Upper lobe of left lung (tissue), 6 donors: ENCODE data around the gene APBA3. TPM values are rescaled to one million over a fixed set of nuclear protein-coding genes. Genes with fewer than 3 reads are reported as not detected.

Source experiments
- ATAC-seq, 2 donors: fragments of 200-7000 bp; cut with Tn5 transposase; one replicate each; pipeline ENCODE4 v1.9.1; 2022; ENCODE audit warnings: mild to moderate bottlenecking in 2 of 2, moderate library complexity in 2 of 2; ENCODE audit not compliant: low FRiP score in 2 of 2
- DNase-seq, 2 donors: peaks; one replicate each; pipeline ENCODE4 v3.0.0-alpha.2; 2019 to 2020
- H3K27ac ChIP-seq, 4 donors: fragments of 200-600 bp; sonication (generic); one replicate each; pipeline ENCODE4 v1.5.1; 2016 to 2019
- H3K27me3 ChIP-seq, 4 donors: fragments of 200-600 bp; sonication (generic); one replicate each; pipeline ENCODE4 v1.5.1; 2017 to 2019
- H3K36me3 ChIP-seq, 4 donors: fragments of 200-600 bp; sonication (generic); one replicate each; pipeline ENCODE4 v1.5.1; 2016 to 2019
- H3K4me1 ChIP-seq, 4 donors: fragments of 200-600 bp; sonication (generic); one replicate each; pipeline ENCODE4 v1.5.1; 2018 to 2019
- H3K4me3 ChIP-seq, 4 donors: fragments of 200-600 bp; sonication (generic); one replicate each; pipeline ENCODE4 v1.5.1; 2017 to 2019; ENCODE audit warnings: mild to moderate bottlenecking in 2 of 4, moderate library complexity in 1 of 4
- H3K9me3 ChIP-seq, 4 donors: fragments of 200-600 bp; sonication (generic); one replicate each; pipeline ENCODE4 v1.5.1; 2018 to 2019
- CTCF ChIP-seq, 6 experiments: fragments of 450-650 bp in 4 of 6; fragments of 200-600 bp in 2 of 6; sonication (generic) in 2 of 6; IDR thresholded peaks; one replicate each; pipeline ENCODE4 v1.5.1; 2016 to 2019; ENCODE audit warnings: antibody characterized with exemption in 6 of 6
- EP300 ChIP-seq, 4 donors: sonication (generic); formaldehyde crosslinking; IDR thresholded peaks; one replicate each; pipeline ENCODE4 v1.5.1; 2017; ENCODE audit warnings: antibody characterized with exemption in 4 of 4, control low read depth in 2 of 4
- POLR2A ChIP-seq, 4 donors: fragments of 450-650 bp; IDR thresholded peaks; one replicate each; pipeline ENCODE4 v1.5.1; 2016 to 2017; ENCODE audit warnings: antibody characterized with exemption in 4 of 4, mild to moderate bottlenecking in 2 of 4
- POLR2AphosphoS5 ChIP-seq, 2 donors: sonication (generic); formaldehyde crosslinking; IDR thresholded peaks; one replicate each; pipeline ENCODE4 v1.5.1; 2017; ENCODE audit warnings: antibody characterized with exemption in 2 of 2
- WGBS, 2 donors: methylation state at CpG; one replicate each; pipeline ENCODE4 v1.1.5; 2017 to 2018; 5-methylcytosine and 5-hydroxymethylcytosine counted together
- total RNA-seq, 6 donors: library from RNA; depleted of rRNA in 4 of 6; stranded (reverse); fragments of >200 nt in 4 of 6; gene quantifications; one replicate each; pipeline versions ENCODE4 v1.1.0 to v1.2.1, GENCODE V29; 2016 to 2021
- donor health status: DM: no; HTN: no; CAD: no; lungs with moderate emphysema.
- donor health status: DM: no; HTN: yes; CAD: no; lungs with severe emphysema.

The APBA3 gene
- total RNA-seq, 6 donors from 2014 or later, result 13.4 to 92.2 (median 21.6) TPM

GRCh38 chr19:3798137-3798536 lies 36.6 kb upstream of the APBA3 start:
- ATAC-seq (no peak), DNase-seq (no peak)
- H3K9me3 ChIP-seq, result peaks cover 0 to 7% (median 3%) of the 10 kb centered on the region in 4 donors
- TF ChIP-seq POLR2A (IDR thresholded peaks at IDR 0.05) (no peak), POLR2AphosphoS5 (IDR thresholded peaks at IDR 0.05) (no peak), CTCF (IDR thresholded peaks at IDR 0.05) (no peak), EP300 (IDR thresholded peaks at IDR 0.05) (no peak)
- no peak overlapping the region for H3K4me3 ChIP-seq
- H3K27ac ChIP-seq, result no peak overlapping the region
- WGBS, 2 donors, result 61 to 66% methylated on average over 6 of the region's 6 CpGs
- no peaks in the 10 kb centered on the region for H3K36me3 ChIP-seq
- H3K27me3 ChIP-seq, result peaks cover 0 to 14% (median 5%) of the 10 kb centered on the region in 4 donors
- H3K4me1 ChIP-seq, result peaks cover 10 to 24% (median 15%) of the 10 kb centered on the region in 4 donors

- TF ChIP-seq CTCF (IDR thresholded peaks at IDR 0.05), result no peak
- ATAC-seq, result no peak
These were observed 34.9 kb upstream of the APBA3 start for GRCh38 chr19:3796358-3796757.

GRCh38 chr19:3793799-3794198 lies 32.3 kb upstream of the APBA3 start:
- no peak for TF ChIP-seq EP300 (IDR thresholded peaks at IDR 0.05)
- TF ChIP-seq CTCF (IDR thresholded peaks at IDR 0.05), result no peak
- no peak for TF ChIP-seq POLR2A (IDR thresholded peaks at IDR 0.05)
- no peak for TF ChIP-seq POLR2AphosphoS5 (IDR thresholded peaks at IDR 0.05)
- Histone ChIP-seq H3K9me3 (peaks cover 0 to 7% (median 3%) of the 10 kb centered on the region in 4 donors), H3K27ac (no peak overlapping the region), H3K4me1 (no peaks in the 10 kb centered on the region), H3K4me3 (no peak overlapping the region), H3K27me3 (no peaks in the 10 kb centered on the region), H3K36me3 (no peaks in the 10 kb centered on the region)
- DNase-seq (no peak), ATAC-seq (no peak)
- 82 to 96% methylated on average over 3 of the region's 3 CpGs for whole genome bisulfite sequencing, 2 donors

More at GRCh38 chr19:3796358-3796757, 34.9 kb upstream of the APBA3 start:
- Histone ChIP-seq H3K36me3 (no peaks in the 10 kb centered on the region), H3K4me3 (no peak overlapping the region), H3K27ac (no peak overlapping the region), H3K9me3 (peaks cover 0 to 7% (median 3%) of the 10 kb centered on the region in 4 donors), H3K4me1 (peaks cover 4 to 15% (median 8%) of the 10 kb centered on the region in 4 donors), H3K27me3 (peaks cover 0 to 5% (median 1%) of the 10 kb centered on the region in 4 donors)
- DNase-seq, result no peak
- WGBS, 2 donors, result 90 to 92% methylated on average over 2 of the region's 2 CpGs

- no peak overlapping the region for H3K27ac ChIP-seq
- H3K4me1 ChIP-seq, result no peaks in the 10 kb centered on the region
- WGBS, 2 donors, result 78 to 79% methylated on average over 3 of the region's 3 CpGs
- DNase-seq (no peak), ATAC-seq (no peak)
- no peak overlapping the region for H3K4me3 ChIP-seq
- H3K36me3 ChIP-seq, result no peaks in the 10 kb centered on the region
- no peak for TF ChIP-seq CTCF (IDR thresholded peaks at IDR 0.05)
- TF ChIP-seq POLR2AphosphoS5 (IDR thresholded peaks at IDR 0.05), result no peak
- no peak for TF ChIP-seq POLR2A (IDR thresholded peaks at IDR 0.05)
- TF ChIP-seq EP300 (IDR thresholded peaks at IDR 0.05), result no peak
- peaks cover 0 to 7% (median 3%) of the 10 kb centered on the region in 4 donors for H3K9me3 ChIP-seq
- no peaks in the 10 kb centered on the region for H3K27me3 ChIP-seq
These were observed 30.6 kb upstream of the APBA3 start for GRCh38 chr19:3792114-3792513.

- no peak for DNase-seq
- WGBS, 2 donors, result 78 to 88% methylated on average over 7 of the region's 7 CpGs
- TF ChIP-seq CTCF (IDR thresholded peaks at IDR 0.05) (no peak), POLR2AphosphoS5 (IDR thresholded peaks at IDR 0.05) (no peak), EP300 (IDR thresholded peaks at IDR 0.05) (no peak), POLR2A (IDR thresholded peaks at IDR 0.05) (no peak)
- Histone ChIP-seq H3K36me3 (no peaks in the 10 kb centered on the region), H3K9me3 (no peaks in the 10 kb centered on the region), H3K27me3 (peaks cover 0 to 2% (median under 1%) of the 10 kb centered on the region in 4 donors), H3K4me3 (no peak overlapping the region), H3K27ac (no peak overlapping the region), H3K4me1 (peaks cover 0 to 8% (median 0%) of the 10 kb centered on the region in 4 donors)
- no peak for ATAC-seq
These were observed 29.4 kb upstream of the APBA3 start for GRCh38 chr19:3790941-3791340.
